Calu3 (cell line): Measurements from ENCODE around the gene PRSS38. TPM values are rescaled to one million over a fixed set of nuclear protein-coding genes. Genes with fewer than 3 reads are reported as not detected.

Experiments used
- BruUV-seq: library from RNA; stranded (reverse); fragments of 400-500 nt; replicated peaks from 2 replicates; lab custom pipeline; 2021; lab: Mats Ljungman, UMichigan
- CTCF ChIA-PET: fragments of 300-600 bp; sonication (Branson Sonifier 250); formaldehyde crosslinking; loops from one replicate; lab custom pipeline; 2022; ENCODE audit warnings: antibody characterized with exemption; lab: Charles Lee
- DNase-seq: peaks from one replicate; pipeline ENCODE4 v3.0.0; 2022
- H3K27ac Mint-ChIP-seq: one replicate; pipeline ENCODE4 v1.8.0; 2022; ENCODE audit warnings: mixed read lengths; ENCODE audit not compliant: unreplicated experiment
- H3K27me3 Mint-ChIP-seq: one replicate; pipeline ENCODE4 v1.8.0; 2022; ENCODE audit warnings: mixed read lengths; ENCODE audit not compliant: unreplicated experiment
- H3K36me3 Mint-ChIP-seq: one replicate; pipeline ENCODE4 v1.8.0; 2022; ENCODE audit warnings: mild to moderate bottlenecking, moderate library complexity, mixed read lengths; ENCODE audit not compliant: insufficient read depth, unreplicated experiment
- H3K4me1 Mint-ChIP-seq: one replicate; pipeline ENCODE4 v1.8.0; 2022; ENCODE audit warnings: mild to moderate bottlenecking, low read depth, mixed read lengths; ENCODE audit not compliant: unreplicated experiment
- H3K4me3 Mint-ChIP-seq: one replicate; pipeline ENCODE4 v1.8.0; 2022; ENCODE audit warnings: mild to moderate bottlenecking, low read depth, moderate library complexity, mixed read lengths; ENCODE audit not compliant: unreplicated experiment
- H3K9me3 Mint-ChIP-seq: one replicate; pipeline ENCODE4 v1.8.0; 2022; ENCODE audit warnings: low read depth, mixed read lengths; ENCODE audit not compliant: unreplicated experiment
- CTCF ChIP-seq: fragments of 200-600 bp; IDR thresholded peaks from one replicate; pipeline ENCODE4 v1.8.0; 2022; ENCODE audit warnings: antibody characterized with exemption; ENCODE audit not compliant: unreplicated experiment
- intact Hi-C: fragments of 100-400 bp; cut with micrococcal nuclease; formaldehyde crosslinking; loops from one replicate; pipeline ENCODE4 v1.10.0; 2022; ENCODE audit not compliant: unreplicated experiment
- total RNA-seq: library from RNA; stranded (reverse); gene quantifications from 2 replicates; pipeline ENCODE4 v1.2.3, GENCODE V29; 2022

Gene PRSS38
- total RNA-seq, 1 experiment from 2014 or later: not detected

- BruUV-seq: no TSS peak
- no peaks in the 10 kb centered on the region for H3K4me1 Mint-ChIP-seq
- no peak for TF ChIP-seq CTCF
- DNase-seq: no peak
- no peak overlapping the region for H3K27ac Mint-ChIP-seq
- CTCF ChIA-PET: interaction anchor here (0.6 kb wide), 1 partner anchor 37 kb away, joined by 3 read pairs; no protein-coding TSS in a partner anchor
- H3K4me3 Mint-ChIP-seq: no peak overlapping the region
- intact Hi-C loops: no loop called here
- H3K9me3 Mint-ChIP-seq: peaks cover 6% of the 10 kb centered on the region
- no peaks in the 10 kb centered on the region for H3K27me3 Mint-ChIP-seq
- no peaks in the 10 kb centered on the region for H3K36me3 Mint-ChIP-seq
Observed at GRCh38 chr1:227813962-227814361, 1.5 kb upstream of the PRSS38 start.

GRCh38 chr1:227816750-227817446, 1.4 kb downstream of the PRSS38 start:
- no peak overlapping the region for H3K4me3 Mint-ChIP-seq
- no TSS peak for BruUV-seq
- H3K27me3 Mint-ChIP-seq: no peaks in the 10 kb centered on the region
- no peak for TF ChIP-seq CTCF
- CTCF ChIA-PET: no interaction called here
- no peak for DNase-seq
- no peak overlapping the region for H3K27ac Mint-ChIP-seq
- peaks cover 11% of the 10 kb centered on the region for H3K9me3 Mint-ChIP-seq
- H3K36me3 Mint-ChIP-seq: no peaks in the 10 kb centered on the region
- H3K4me1 Mint-ChIP-seq: no peaks in the 10 kb centered on the region
- intact Hi-C loops: no loop called here

- DNase-seq: no peak
- Mint-ChIP-seq H3K4me3 (no peak overlapping the region), H3K9me3 (peaks cover 6% of the 10 kb centered on the region), H3K4me1 (no peaks in the 10 kb centered on the region), H3K27ac (no peak overlapping the region), H3K27me3 (no peaks in the 10 kb centered on the region), H3K36me3 (no peaks in the 10 kb centered on the region)
- CTCF ChIA-PET: interaction anchor here (0.6 kb wide), 1 partner anchor 628 kb away, joined by 4 read pairs; no protein-coding TSS in a partner anchor
- no TSS peak for BruUV-seq
- no peak for TF ChIP-seq CTCF
- intact Hi-C loops: no loop called here
Observed at GRCh38 chr1:227823537-227823936, 8.1 kb downstream of the PRSS38 start.

- Mint-ChIP-seq H3K36me3 (no peaks in the 10 kb centered on the region), H3K27ac (no peak overlapping the region), H3K4me3 (no peak overlapping the region), H3K4me1 (no peaks in the 10 kb centered on the region), H3K27me3 (no peaks in the 10 kb centered on the region), H3K9me3 (peaks cover 6% of the 10 kb centered on the region)
- no TSS peak for BruUV-seq
- CTCF ChIA-PET: interaction anchor here (0.6 kb wide), 1 partner anchor 628 kb away, joined by 4 read pairs; no protein-coding TSS in a partner anchor
- no peak for DNase-seq
- intact Hi-C loops: no loop called here
- TF ChIP-seq CTCF: no peak
Observed at GRCh38 chr1:227824204-227824603, 8.7 kb downstream of the PRSS38 start.
